AG04450 (cell line): ENCODE data around the gene CD99L2. TPM values are rescaled to one million over a fixed set of nuclear protein-coding genes. Genes with fewer than 3 reads are reported as not detected.

ENCODE experiments used
- CTCF ChIA-PET: fragments of 300-600, 350-600 bp; formaldehyde crosslinking; extraction: SDS; loops from one replicate; lab custom pipeline; 2022; ENCODE audit warnings: antibody characterized with exemption, inconsistent platforms; lab: Charles Lee
- POLR2A ChIA-PET: fragments of 350-600 bp; formaldehyde crosslinking; extraction: SDS; loops from one replicate; lab custom pipeline; 2021; ENCODE audit warnings: antibody characterized with exemption, inconsistent platforms; lab: Yijun Ruan, JAX
- DNase-seq: peaks from one replicate; pipeline ENCODE4 v3.0.0-alpha.2; 2011; ENCODE audit warnings: low read depth, low spot score
- H3K27ac ChIP-seq: one replicate; pipeline ENCODE4 v1.5.1; 2012; ENCODE audit warnings: low read depth, low read length, control low read depth
- H3K27me3 ChIP-seq: one replicate; pipeline ENCODE4 v1.6.0; 2012; ENCODE audit warnings: low read length; ENCODE audit not compliant: control insufficient read depth, insufficient read depth
- H3K4me3 ChIP-seq: 2 replicates; pipeline ENCODE4 v1.5.1; 2011; ENCODE audit warnings: mild to moderate bottlenecking, low read depth, low read length, control low read depth
- H3K9me3 ChIP-seq: 2 replicates; pipeline ENCODE4 v1.5.1; 2012; ENCODE audit warnings: low read length; ENCODE audit not compliant: control insufficient read depth, insufficient read depth
- polyA plus RNA-seq: library from polyadenylated mRNA; depleted of rRNA; stranded (reverse); fragments of >200 nt; gene quantifications from 2 replicates; pipeline ENCODE4 v1.2.3, GENCODE V29; 2011
- TF ChIP-seq, protein P1 (sequence below): IDR thresholded peaks from 2 replicates; pipeline ENCODE4 v1.5.1; 2011; ENCODE audit warnings: low read depth, low read length, control low read depth, inconsistent platforms

CD99L2 gene
- polyA plus RNA-seq, 1 experiment, result 52.4 TPM

DNA sequence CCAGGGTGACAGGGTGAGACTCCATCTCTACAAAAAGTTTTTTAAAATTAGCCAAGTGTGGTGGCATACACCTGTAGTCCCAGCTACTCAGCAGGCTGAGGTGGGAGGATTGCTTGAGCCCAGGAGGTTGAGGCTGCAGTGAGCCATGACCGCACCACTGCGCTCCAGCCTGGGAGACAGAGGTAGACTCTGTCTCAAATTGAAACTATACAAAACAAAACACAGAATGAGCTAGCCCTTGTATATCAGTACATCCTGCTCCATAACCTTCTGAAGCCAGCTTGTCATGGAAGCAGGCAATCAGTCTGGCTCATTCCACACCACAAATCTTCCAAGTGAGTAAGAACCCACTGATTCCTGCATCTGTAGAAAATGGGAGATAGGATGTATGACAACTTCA, 49.0 kb downstream of the CD99L2 start:
- TF ChIP-seq, protein P1, sequence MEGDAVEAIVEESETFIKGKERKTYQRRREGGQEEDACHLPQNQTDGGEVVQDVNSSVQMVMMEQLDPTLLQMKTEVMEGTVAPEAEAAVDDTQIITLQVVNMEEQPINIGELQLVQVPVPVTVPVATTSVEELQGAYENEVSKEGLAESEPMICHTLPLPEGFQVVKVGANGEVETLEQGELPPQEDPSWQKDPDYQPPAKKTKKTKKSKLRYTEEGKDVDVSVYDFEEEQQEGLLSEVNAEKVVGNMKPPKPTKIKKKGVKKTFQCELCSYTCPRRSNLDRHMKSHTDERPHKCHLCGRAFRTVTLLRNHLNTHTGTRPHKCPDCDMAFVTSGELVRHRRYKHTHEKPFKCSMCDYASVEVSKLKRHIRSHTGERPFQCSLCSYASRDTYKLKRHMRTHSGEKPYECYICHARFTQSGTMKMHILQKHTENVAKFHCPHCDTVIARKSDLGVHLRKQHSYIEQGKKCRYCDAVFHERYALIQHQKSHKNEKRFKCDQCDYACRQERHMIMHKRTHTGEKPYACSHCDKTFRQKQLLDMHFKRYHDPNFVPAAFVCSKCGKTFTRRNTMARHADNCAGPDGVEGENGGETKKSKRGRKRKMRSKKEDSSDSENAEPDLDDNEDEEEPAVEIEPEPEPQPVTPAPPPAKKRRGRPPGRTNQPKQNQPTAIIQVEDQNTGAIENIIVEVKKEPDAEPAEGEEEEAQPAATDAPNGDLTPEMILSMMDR, result no peak
- DNase-seq, result no peak
- no peaks in the 10 kb centered on the region for H3K9me3 ChIP-seq
- ChIA-PET POLR2A (no interaction called here), CTCF (interaction anchor here (1.0 kb wide), 2 partner anchors 16 to 77 kb away, joined by 3 read pairs; no protein-coding TSS in a partner anchor)
- no peak overlapping the region for H3K4me3 ChIP-seq
- no peak overlapping the region for H3K27ac ChIP-seq
- H3K27me3 ChIP-seq, result no peaks in the 10 kb centered on the region

DNA sequence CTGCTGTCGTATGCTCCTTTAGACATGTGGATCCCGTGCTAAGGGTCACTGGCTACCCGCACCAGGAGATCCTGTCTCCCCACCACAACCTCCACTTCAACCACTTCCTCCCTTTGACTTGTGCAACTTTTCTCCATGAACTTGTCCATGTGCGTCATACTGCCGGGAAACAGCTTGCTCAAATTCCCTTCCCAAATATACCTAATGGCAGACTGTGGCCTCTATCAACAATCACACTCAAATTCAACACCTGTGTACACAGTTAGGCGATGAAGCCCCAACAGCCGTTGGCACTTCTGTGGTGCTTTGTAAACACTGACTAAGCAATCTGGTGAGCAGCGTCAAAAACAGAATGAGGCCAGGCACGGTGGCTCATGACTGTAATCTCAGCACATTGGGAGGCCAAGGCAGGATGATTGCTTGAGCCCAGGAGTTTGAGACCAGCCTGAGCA, 49.5 kb downstream of the CD99L2 start:
- no peak overlapping the region for H3K4me3 ChIP-seq
- H3K27ac ChIP-seq, result no peak overlapping the region
- CTCF ChIA-PET, result no interaction called here
- DNase-seq, result no peak
- H3K27me3 ChIP-seq, result no peaks in the 10 kb centered on the region
- no peaks in the 10 kb centered on the region for H3K9me3 ChIP-seq
- TF ChIP-seq, protein P1, result no peak
- POLR2A ChIA-PET, result no interaction called here

DNA sequence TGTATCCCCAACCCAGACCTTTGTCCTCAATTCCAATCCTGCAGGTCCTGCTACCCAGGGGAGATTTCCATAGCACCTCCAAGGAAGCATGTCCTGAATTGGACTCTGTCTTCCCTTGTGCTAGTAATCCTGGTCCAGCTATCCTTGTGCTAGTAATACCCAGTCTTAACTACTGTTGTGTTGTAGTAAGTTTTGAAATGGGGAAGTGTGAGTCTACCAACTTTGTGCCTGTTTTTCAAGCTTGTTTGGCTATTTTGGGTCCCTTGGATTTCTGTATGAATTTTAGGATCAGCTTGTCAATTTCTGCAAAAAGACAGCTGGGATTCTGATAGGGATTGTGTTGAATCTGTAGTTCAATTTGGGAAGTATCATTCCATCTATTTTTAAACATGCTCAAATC, 51.4 kb downstream of the CD99L2 start:
- ChIA-PET POLR2A (no interaction called here), CTCF (no interaction called here)
- no peaks in the 10 kb centered on the region for H3K27me3 ChIP-seq
- no peak overlapping the region for H3K4me3 ChIP-seq
- H3K27ac ChIP-seq, result no peak overlapping the region
- H3K9me3 ChIP-seq, result no peaks in the 10 kb centered on the region
- no peak for DNase-seq
- TF ChIP-seq, protein P1, result no peak

DNA sequence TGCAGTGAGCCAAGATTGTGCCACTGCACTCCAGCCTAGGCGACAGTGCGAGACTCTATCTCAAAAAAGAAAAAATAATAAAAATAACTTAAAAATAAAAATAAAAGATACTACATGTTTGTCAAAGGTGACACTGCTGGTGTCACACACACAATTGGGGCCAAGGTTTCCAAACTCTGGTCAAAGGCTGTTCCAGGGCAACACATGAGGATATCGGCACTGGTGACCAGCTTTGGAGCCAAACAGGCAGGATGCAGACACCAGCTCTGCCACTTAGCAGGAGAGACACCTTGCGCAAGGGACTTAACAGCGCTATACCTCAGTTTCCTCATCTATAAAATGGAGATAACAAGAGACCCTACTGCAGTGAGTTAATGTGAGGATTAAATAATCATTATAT, 52.3 kb downstream of the CD99L2 start:
- H3K4me3 ChIP-seq, result no peak overlapping the region
- ChIA-PET POLR2A (no interaction called here), CTCF (interaction anchor here (0.6 kb wide), 1 partner anchor 234 kb away, joined by 3 read pairs; no protein-coding TSS in a partner anchor)
- H3K27me3 ChIP-seq, result no peaks in the 10 kb centered on the region
- TF ChIP-seq, protein P1, result no peak
- no peak for DNase-seq
- no peaks in the 10 kb centered on the region for H3K9me3 ChIP-seq
- no peak overlapping the region for H3K27ac ChIP-seq

DNA sequence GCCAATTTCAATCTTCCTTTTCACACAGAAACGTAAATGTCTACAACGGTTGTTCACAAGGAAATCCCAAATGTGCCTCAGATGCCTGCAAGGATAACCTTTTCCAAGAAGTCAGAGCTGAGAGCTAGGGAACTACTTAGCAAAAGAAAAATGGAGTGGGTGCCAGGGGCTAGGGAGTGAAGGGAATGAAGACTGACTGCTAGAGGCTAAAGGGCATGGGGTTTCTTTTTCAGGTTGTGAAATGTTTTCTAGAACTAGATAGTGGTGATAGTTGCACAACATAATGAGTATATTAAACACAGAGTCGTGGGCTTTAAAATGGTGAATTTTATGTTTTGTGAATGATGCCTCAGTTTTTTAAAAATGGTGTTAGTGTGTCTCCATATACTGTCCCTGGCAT, 53.4 kb downstream of the CD99L2 start:
- CTCF ChIA-PET, result no interaction called here
- no peak for DNase-seq
- TF ChIP-seq, protein P1, result no peak
- no peak overlapping the region for H3K27ac ChIP-seq
- no peaks in the 10 kb centered on the region for H3K27me3 ChIP-seq
- no peak overlapping the region for H3K4me3 ChIP-seq
- POLR2A ChIA-PET, result no interaction called here
- no peaks in the 10 kb centered on the region for H3K9me3 ChIP-seq
